Colonic mucosa (tissue), 4 donors: ENCODE results near the gene KRT79. TPM values are rescaled to one million over a fixed set of nuclear protein-coding genes. Genes with fewer than 3 reads are reported as not detected.

Source experiments
- DNase-seq: peaks from one replicate; pipeline ENCODE4 v3.0.0-alpha.2; 2020
- H3K27ac ChIP-seq: fragments of 200-600 bp; one replicate; pipeline ENCODE4 v1.8.0; 2021
- H3K27me3 ChIP-seq: fragments of 200-600 bp; one replicate; pipeline ENCODE4 v1.8.0; 2021
- H3K36me3 ChIP-seq: fragments of 200-600 bp; one replicate; pipeline ENCODE4 v1.8.0; 2021
- H3K4me1 ChIP-seq: fragments of 200-600 bp; one replicate; pipeline ENCODE4 v1.8.0; 2021; ENCODE audit warnings: mild to moderate bottlenecking
- H3K4me3 ChIP-seq: fragments of 200-600 bp; one replicate; pipeline ENCODE4 v1.8.0; 2021
- H3K9ac ChIP-seq, 2 donors: one replicate each; pipeline ENCODE4 v1.7.0; 2013; ENCODE audit warnings: control low read depth in 2 of 2, low read depth in 2 of 2, low read length in 2 of 2
- H3K9me3 ChIP-seq: fragments of 200-600 bp; one replicate; pipeline ENCODE4 v1.8.0; 2021
- CTCF ChIP-seq: fragments of 200-600 bp; IDR thresholded peaks from one replicate; pipeline ENCODE4 v1.8.0; 2022; ENCODE audit warnings: antibody characterized with exemption, mild to moderate bottlenecking
- intact Hi-C: fragments of 100-400 bp; cut with DNase I; formaldehyde crosslinking; loops from one replicate; pipeline ENCODE4 v1.14.1; 2022
- total RNA-seq, 2 donors: library from RNA; stranded (reverse); fragmentation: NEBNext Ultra II Directional in 1 of 2; extraction: Animal tissue kit (Norgen Biotek cat#: 25700) in 1 of 2; gene quantifications; one replicate each; pipeline ENCODE4 v1.2.1, GENCODE V29; 2021
- donor health status: healthy.
- donor health status: DM: no; HTN: no; CAD: no.
- donor health status: DM: no; HTN: no; CAD: no.

The KRT79 gene
- total RNA-seq, 2 donors from 2014 or later, result not detected

GRCh38 chr12:52828591-52829021, 5.5 kb downstream of the KRT79 start:
- Histone ChIP-seq H3K4me3 (no peak overlapping the region), H3K36me3 (no peaks in the 10 kb centered on the region), H3K27me3 (no peaks in the 10 kb centered on the region), H3K27ac (no peak overlapping the region), H3K9me3 (no peaks in the 10 kb centered on the region), H3K4me1 (no peaks in the 10 kb centered on the region), H3K9ac (no peak overlapping the region)
- intact Hi-C loops, result no loop called here
- no peak for DNase-seq
- no peak for TF ChIP-seq CTCF

GRCh38 chr12:52828156-52828555, 6.0 kb downstream of the KRT79 start:
- no peaks in the 10 kb centered on the region for H3K27me3 ChIP-seq
- TF ChIP-seq CTCF, result no peak
- intact Hi-C loops, result no loop called here
- no peaks in the 10 kb centered on the region for H3K4me1 ChIP-seq
- H3K9me3 ChIP-seq, result no peaks in the 10 kb centered on the region
- H3K36me3 ChIP-seq, result no peaks in the 10 kb centered on the region
- no peak overlapping the region for H3K27ac ChIP-seq
- H3K9ac ChIP-seq, result no peak overlapping the region
- no peak for DNase-seq
- no peak overlapping the region for H3K4me3 ChIP-seq

GRCh38 chr12:52827499-52828090, 6.5 kb downstream of the KRT79 start:
- DNase-seq, result no peak
- H3K4me1 ChIP-seq, result no peaks in the 10 kb centered on the region
- H3K27ac ChIP-seq, result no peak overlapping the region
- intact Hi-C loops, result no loop called here
- H3K9ac ChIP-seq, result no peak overlapping the region
- H3K27me3 ChIP-seq, result no peaks in the 10 kb centered on the region
- no peaks in the 10 kb centered on the region for H3K36me3 ChIP-seq
- no peak overlapping the region for H3K4me3 ChIP-seq
- TF ChIP-seq CTCF, result no peak
- no peaks in the 10 kb centered on the region for H3K9me3 ChIP-seq

GRCh38 chr12:52826611-52827498, 7.3 kb downstream of the KRT79 start:
- no peaks in the 10 kb centered on the region for H3K4me1 ChIP-seq
- no peak overlapping the region for H3K4me3 ChIP-seq
- intact Hi-C loops, result no loop called here
- no peaks in the 10 kb centered on the region for H3K9me3 ChIP-seq
- no peaks in the 10 kb centered on the region for H3K36me3 ChIP-seq
- no peak overlapping the region for H3K9ac ChIP-seq
- H3K27ac ChIP-seq, result no peak overlapping the region
- TF ChIP-seq CTCF, result no peak
- DNase-seq, result no peak
- H3K27me3 ChIP-seq, result no peaks in the 10 kb centered on the region

GRCh38 chr12:52825961-52826360, 8.2 kb downstream of the KRT79 start:
- no peak for TF ChIP-seq CTCF
- H3K4me3 ChIP-seq, result no peak overlapping the region
- no peaks in the 10 kb centered on the region for H3K27me3 ChIP-seq
- no peaks in the 10 kb centered on the region for H3K9me3 ChIP-seq
- no peak overlapping the region for H3K9ac ChIP-seq
- H3K4me1 ChIP-seq, result no peaks in the 10 kb centered on the region
- no peak for DNase-seq
- H3K27ac ChIP-seq, result no peak overlapping the region
- H3K36me3 ChIP-seq, result no peaks in the 10 kb centered on the region
- intact Hi-C loops, result no loop called here
